Effector CD4-positive, alpha-beta T cell (primary cell): ENCODE data around the gene CCDC157.

Experiments used
- DNase-seq: peaks from one replicate; pipeline ENCODE4 v3.0.0-alpha.2; 2020
- total RNA-seq: gene quantifications from one replicate; lab custom pipeline; 2026; lab: John Stamatoyannopoulos, UW

Gene CCDC157
- total RNA-seq = 19.5 reads per million, percentile 46 among the genes with 10 or more reads in this experiment

- peak; percentile 79 for DNase-seq
Measured at GRCh38 chr22:30356449-30357235, at the start of gene CCDC157, which contains the start of gene SF3A1. CCDC157 (plus strand) TSS chr22:30357007; CDS start chr22:30366001, 8,994 bp downstream. SF3A1 (minus strand) TSS chr22:30356894; CDS start chr22:30356792, 102 bp downstream.

- no peak for DNase-seq
Measured at GRCh38 chr22:30307041-30307574, 49.7 kb upstream of the CCDC157 start.

GRCh38 chr22:30308093-30308492, 48.7 kb upstream of the CCDC157 start:
- no peak for DNase-seq

- no peak for DNase-seq
Measured at GRCh38 chr22:30308518-30309230, 48.1 kb upstream of the CCDC157 start.

DNA sequence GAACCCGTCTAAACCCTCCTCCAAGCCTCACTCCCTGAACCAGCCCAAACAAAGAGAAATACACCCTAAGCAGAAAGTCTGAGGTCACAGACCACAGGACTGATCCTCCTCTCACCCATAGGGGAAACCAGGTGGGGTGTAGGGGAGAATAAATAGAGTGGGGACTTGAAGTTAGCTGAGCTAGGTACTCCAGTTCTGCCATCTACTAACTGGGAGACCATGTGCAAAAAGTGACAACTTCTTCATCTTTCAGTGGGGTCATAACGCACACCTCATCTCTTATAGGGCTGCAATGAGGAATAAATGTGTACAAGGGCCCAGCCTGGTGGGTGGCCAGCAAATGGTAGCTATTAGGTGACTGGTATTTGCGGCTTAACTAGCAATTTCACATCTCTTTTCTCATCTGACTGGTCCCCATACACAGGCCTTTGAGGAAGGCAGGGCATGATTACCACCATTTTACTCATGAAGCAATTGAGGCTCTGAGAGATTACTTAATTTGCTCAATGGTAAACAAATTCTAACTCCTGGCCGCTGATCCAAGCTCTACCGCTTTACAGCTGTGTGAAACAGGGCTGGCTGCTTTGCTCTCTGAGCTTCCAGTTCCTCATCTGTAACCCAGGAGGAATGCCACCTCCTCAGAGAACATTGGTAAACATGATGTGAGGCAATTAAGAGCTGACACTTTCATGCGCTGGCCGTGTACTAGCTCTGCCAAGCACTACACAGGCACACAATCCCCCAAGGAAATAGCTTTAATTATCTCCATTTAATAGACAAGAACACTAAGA, 46.7 kb upstream of the CCDC157 start:
- no peak for DNase-seq

- no peak for DNase-seq
Measured at GRCh38 chr22:30310881-30311771, 45.7 kb upstream of the CCDC157 start.

DNA sequence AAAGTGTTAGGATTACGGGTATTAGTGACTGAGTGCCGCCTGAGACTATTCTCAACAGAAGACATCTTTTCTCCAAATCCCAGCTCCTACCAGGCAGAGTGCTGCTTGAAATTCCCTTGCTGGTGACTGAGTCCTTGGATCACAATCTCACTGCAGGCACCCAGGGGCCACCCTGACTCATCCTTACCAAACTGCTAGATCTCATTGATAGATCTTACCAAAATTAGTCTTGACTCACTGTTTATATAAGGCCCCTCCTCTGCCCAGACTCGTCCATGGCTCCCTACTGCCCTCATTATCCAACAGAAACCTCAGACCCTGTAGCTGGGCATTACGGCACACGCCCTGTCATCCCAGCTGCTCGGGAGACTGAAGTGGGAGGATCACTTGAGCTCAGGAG, 44.8 kb upstream of the CCDC157 start:
- no peak for DNase-seq

DNA sequence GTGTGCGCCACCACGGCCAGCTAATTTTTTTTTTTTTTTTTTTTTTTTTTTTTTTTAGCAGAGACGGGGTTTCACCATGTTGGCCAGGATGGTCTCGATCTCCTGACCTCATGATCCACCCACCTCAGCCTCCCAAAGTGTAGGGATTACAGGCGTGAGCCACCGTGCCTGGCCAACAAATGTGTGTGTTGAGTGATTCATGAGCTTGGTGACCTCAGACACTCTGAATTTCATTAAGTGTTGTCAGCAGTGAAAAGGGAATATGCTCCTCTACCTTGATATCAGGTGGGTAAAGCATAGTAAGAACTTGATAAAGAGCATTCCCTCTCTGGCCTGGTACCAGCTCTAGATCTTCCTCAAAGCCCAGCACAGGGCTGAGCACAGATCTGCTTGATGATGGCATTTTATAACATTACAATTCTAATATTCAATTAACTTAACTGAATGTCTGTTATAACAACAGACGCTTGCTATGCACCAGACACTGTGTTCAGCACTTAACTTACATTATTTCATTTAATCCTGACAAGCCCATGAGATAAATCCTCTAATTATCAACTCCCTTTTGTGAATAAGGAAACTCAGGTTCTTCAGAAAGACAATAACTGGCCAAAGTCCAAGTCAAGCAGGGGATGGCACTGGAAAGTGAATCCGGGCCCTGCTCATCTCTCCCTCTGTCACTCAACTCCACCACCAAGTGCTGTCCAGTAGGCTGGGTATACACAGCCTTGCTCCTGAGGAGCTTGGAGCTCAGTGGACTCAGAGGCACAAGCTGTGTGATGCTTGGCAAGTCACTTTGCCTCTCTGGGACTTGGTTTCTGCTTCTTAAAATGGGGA, 43.1 kb upstream of the CCDC157 start:
- DNase-seq = no peak

- peak; percentile 36 for DNase-seq
Measured at GRCh38 chr22:30314915-30315314, 41.9 kb upstream of the CCDC157 start.

- no peak for DNase-seq
Measured at GRCh38 chr22:30315962-30316576, 40.7 kb upstream of the CCDC157 start.

DNA sequence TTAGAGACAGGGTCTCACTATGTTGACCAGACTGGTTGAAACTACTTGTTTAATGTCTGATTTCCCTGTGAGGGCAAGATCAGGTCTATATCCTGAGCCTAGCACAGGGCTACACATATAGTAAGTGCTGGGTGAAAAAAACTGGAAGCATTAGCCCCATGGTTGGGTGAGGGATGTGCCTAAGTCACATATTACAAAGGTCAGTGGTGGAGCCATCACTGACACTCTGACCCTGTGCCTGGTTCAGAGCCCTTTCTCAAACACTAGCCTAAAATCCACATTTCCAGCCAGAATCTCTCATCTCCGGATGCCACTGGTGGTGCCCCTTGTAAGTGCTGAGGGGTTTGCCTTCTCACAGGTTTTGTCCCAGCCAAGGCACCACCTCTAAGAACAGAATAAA, 39.0 kb upstream of the CCDC157 start:
- no peak for DNase-seq

DNA sequence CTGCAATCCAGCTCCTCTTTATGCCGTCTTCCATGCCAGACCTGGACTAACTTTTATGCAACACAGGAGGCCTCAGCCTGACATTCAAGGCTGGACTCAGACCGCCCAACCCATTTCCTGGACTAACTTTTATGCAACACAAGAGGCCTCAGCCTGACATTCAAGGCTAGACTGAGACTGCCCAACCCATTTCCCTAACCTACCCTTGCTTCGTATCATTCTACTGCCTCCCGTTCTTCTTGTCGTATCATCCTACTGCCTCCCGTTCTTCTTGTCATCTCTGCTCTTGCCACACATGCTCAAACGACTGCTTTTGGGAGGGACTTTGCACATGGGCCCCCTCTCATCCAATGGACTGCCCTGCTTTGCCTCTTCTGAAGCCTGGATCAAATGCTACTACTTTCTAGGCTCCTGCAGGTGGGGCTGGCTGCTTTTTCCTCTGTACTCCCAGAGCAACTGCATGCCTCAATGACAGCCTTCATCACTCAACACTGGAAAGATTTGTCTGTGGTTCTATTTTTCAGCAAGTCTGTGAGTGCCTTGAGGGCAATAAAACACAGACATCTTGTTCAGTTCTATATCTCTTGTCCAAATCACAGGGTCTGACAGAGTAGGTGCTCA, 37.9 kb upstream of the CCDC157 start:
- no peak for DNase-seq

DNA sequence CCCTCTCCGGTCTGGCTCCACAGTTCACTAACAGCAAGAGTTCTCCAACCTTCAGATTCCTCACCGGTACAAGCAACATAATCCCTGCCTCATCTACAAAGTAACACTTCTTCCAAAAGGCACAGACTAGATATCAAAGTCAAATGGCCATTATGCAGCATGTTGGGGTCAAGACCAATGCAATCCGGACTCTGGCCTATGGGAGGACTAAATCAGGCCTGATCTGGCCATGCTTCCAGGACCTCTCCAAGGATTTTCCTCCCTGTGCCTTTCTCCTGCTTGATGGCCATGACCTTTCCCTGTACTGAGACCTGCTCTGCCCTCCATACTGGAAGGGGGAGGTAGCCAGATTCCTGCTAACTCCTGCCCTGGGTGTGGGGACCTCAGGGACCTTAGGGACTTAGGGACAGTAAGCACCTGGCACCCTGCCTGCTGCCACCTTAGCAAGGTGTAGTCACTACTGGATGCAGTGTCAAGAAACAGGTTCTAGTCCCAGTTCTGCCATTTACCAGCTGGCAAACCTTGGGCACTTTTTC, 36.7 kb upstream of the CCDC157 start:
- no peak for DNase-seq

- no peak for DNase-seq
Measured at GRCh38 chr22:30321461-30321860, 35.3 kb upstream of the CCDC157 start.

- DNase-seq = no peak
Measured at GRCh38 chr22:30323246-30323645, 33.6 kb upstream of the CCDC157 start.

GRCh38 chr22:30324014-30324730, 32.6 kb upstream of the CCDC157 start:
- no peak for DNase-seq

- no peak for DNase-seq
Measured at GRCh38 chr22:30325065-30325720, 31.6 kb upstream of the CCDC157 start.

DNA sequence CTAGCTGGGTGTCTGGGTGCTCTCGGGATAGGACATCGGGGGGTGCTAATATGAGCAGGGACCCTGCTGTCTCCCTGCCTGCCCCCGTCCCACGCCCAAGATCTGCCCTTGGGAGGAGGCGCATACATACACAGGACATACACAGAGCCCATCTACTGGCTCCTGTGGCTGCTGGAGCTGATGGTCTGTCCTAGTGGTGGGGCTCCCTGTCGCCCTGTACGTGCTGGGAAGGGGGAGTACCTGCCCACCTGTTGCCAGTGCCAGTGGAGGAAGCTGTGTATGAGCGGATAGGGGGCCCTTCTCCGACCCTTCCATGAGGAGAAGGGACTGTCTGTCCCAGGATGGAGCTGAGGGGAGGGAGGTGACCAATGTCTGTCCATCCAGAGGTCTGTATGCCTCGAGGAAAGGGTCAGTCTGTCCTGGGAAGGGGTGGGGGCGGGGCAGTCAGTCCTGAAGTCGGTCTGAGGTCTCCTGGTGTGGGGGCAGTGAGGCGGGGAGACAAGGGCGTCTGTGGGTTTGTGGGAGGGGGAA, 31.0 kb upstream of the CCDC157 start:
- DNase-seq = no peak
